Upper lobe of right lung (tissue), 1 donor: Measurements from ENCODE around the gene WDR11. TPM values are rescaled to one million over a fixed set of nuclear protein-coding genes. Genes with fewer than 3 reads are reported as not detected.

Experiments used
- ATAC-seq: fragments of 200-7000 bp; cut with Tn5 transposase; one replicate; pipeline ENCODE4 v1.9.1; 2020; ENCODE audit warnings: mild to moderate bottlenecking, moderate library complexity
- DNase-seq: peaks from one replicate; pipeline ENCODE4 v3.0.0-alpha.2; 2020
- H3K27ac ChIP-seq: fragments of 200-600 bp; one replicate; pipeline ENCODE4 v1.8.0; 2022
- H3K27me3 ChIP-seq: fragments of 200-600 bp; one replicate; pipeline ENCODE4 v1.8.0; 2022; ENCODE audit warnings: mild to moderate bottlenecking
- H3K36me3 ChIP-seq: fragments of 200-600 bp; one replicate; pipeline ENCODE4 v1.8.0; 2022
- H3K4me1 ChIP-seq: fragments of 200-600 bp; one replicate; pipeline ENCODE4 v1.8.0; 2022
- H3K4me3 ChIP-seq: fragments of 200-600 bp; one replicate; pipeline ENCODE4 v1.8.0; 2022; ENCODE audit warnings: mild to moderate bottlenecking
- H3K9me3 ChIP-seq: fragments of 200-600 bp; one replicate; pipeline ENCODE4 v1.8.0; 2022
- CTCF ChIP-seq: fragments of 200-600 bp; IDR thresholded peaks from one replicate; pipeline ENCODE4 v1.8.0; 2022; ENCODE audit warnings: antibody characterized with exemption
- intact Hi-C: fragments of 100-400 bp; cut with DNase I; formaldehyde crosslinking; loops from one replicate; pipeline ENCODE4 v1.11.0; 2022
- total RNA-seq: library from RNA; stranded (reverse); fragmentation: NEBNext Ultra II Directional; extraction: Animal tissue kit (Norgen Biotek cat#: 25700); gene quantifications from one replicate; pipeline ENCODE4 v1.2.1, GENCODE V29; 2021
- donor health status: DM: no; HTN: yes; CAD: no; lungs with severe emphysema.

Gene WDR11
- total RNA-seq, 1 donor from 2014 or later = 46.0 TPM

- Histone ChIP-seq H3K27me3 (peaks cover 5% of the 10 kb centered on the region), H3K4me1 (peaks cover 8% of the 10 kb centered on the region), H3K27ac (no peak overlapping the region), H3K4me3 (no peak overlapping the region), H3K9me3 (no peaks in the 10 kb centered on the region), H3K36me3 (no peaks in the 10 kb centered on the region)
- TF ChIP-seq CTCF = no peak
- DNase-seq (no peak), ATAC-seq (no peak)
- intact Hi-C loops = loop anchor here (10.0 kb wide), 1 partner anchor 663 kb away; no protein-coding TSS in a partner anchor
Observed at GRCh38 chr10:120941501-120941900, 90.3 kb downstream of the WDR11 start.

GRCh38 chr10:120942806-120943413, 91.7 kb downstream of the WDR11 start:
- H3K27ac ChIP-seq = no peak overlapping the region
- H3K9me3 ChIP-seq = no peaks in the 10 kb centered on the region
- peaks cover 8% of the 10 kb centered on the region for H3K4me1 ChIP-seq
- peaks cover 5% of the 10 kb centered on the region for H3K27me3 ChIP-seq
- no peaks in the 10 kb centered on the region for H3K36me3 ChIP-seq
- intact Hi-C loops = loop anchor here (10.0 kb wide), 1 partner anchor 662 kb away; no protein-coding TSS in a partner anchor
- peak; percentile 86 for TF ChIP-seq CTCF
- DNase-seq (peak; percentile 90), ATAC-seq (peak; percentile 94)
- no peak overlapping the region for H3K4me3 ChIP-seq

GRCh38 chr10:120943542-120943941, 92.4 kb downstream of the WDR11 start:
- Histone ChIP-seq H3K36me3 (no peaks in the 10 kb centered on the region), H3K4me3 (no peak overlapping the region), H3K27ac (no peak overlapping the region), H3K4me1 (peaks cover 8% of the 10 kb centered on the region), H3K27me3 (peaks cover 5% of the 10 kb centered on the region), H3K9me3 (no peaks in the 10 kb centered on the region)
- ATAC-seq (no peak), DNase-seq (no peak)
- intact Hi-C loops = loop anchor here (10.0 kb wide), 1 partner anchor 661 kb away; no protein-coding TSS in a partner anchor
- no peak for TF ChIP-seq CTCF

- Histone ChIP-seq H3K27ac (no peak overlapping the region), H3K4me1 (peaks cover 8% of the 10 kb centered on the region), H3K36me3 (no peaks in the 10 kb centered on the region), H3K4me3 (no peak overlapping the region), H3K9me3 (no peaks in the 10 kb centered on the region), H3K27me3 (peaks cover 5% of the 10 kb centered on the region)
- ATAC-seq (no peak), DNase-seq (no peak)
- intact Hi-C loops = loop anchor here (10.0 kb wide), 1 partner anchor 660 kb away; no protein-coding TSS in a partner anchor
- TF ChIP-seq CTCF = no peak
Observed at GRCh38 chr10:120944586-120945125, 93.5 kb downstream of the WDR11 start.

GRCh38 chr10:120945182-120945581, 94.0 kb downstream of the WDR11 start:
- H3K9me3 ChIP-seq = no peaks in the 10 kb centered on the region
- no peaks in the 10 kb centered on the region for H3K36me3 ChIP-seq
- H3K4me3 ChIP-seq = no peak overlapping the region
- H3K27ac ChIP-seq = peak overlapping the region; percentile 42
- peaks cover 7% of the 10 kb centered on the region for H3K27me3 ChIP-seq
- peaks cover 8% of the 10 kb centered on the region for H3K4me1 ChIP-seq
- intact Hi-C loops = loop anchor here (10.0 kb wide), 1 partner anchor 660 kb away; no protein-coding TSS in a partner anchor
- ATAC-seq (no peak), DNase-seq (no peak)
- TF ChIP-seq CTCF = no peak
